Ascending aorta (tissue), 2 donors: ENCODE measurements around the gene SYTL1. TPM values are rescaled to one million over a fixed set of nuclear protein-coding genes. Genes with fewer than 3 reads are reported as not detected.
"Not testable (repeated sequence)": the region's sequence is repeated elsewhere in the genome, so short reads cannot be mapped to it uniquely, and the experiment has no call there.

Experiments used
- DNase-seq, 2 donors: peaks; one replicate each; pipeline ENCODE4 v3.0.0-alpha.2; 2019; ENCODE audit warnings: low spot score in 2 of 2
- H3K27ac ChIP-seq, 2 donors: fragments of 200-600 bp; sonication (generic); one replicate each; pipeline ENCODE4 v1.5.1; 2016 to 2017; ENCODE audit warnings: mild to moderate bottlenecking in 1 of 2
- H3K27me3 ChIP-seq: fragments of 200-600 bp; sonication (generic); one replicate; pipeline ENCODE4 v1.5.1; 2017
- H3K36me3 ChIP-seq, 2 donors: fragments of 200-600 bp; sonication (generic); one replicate each; pipeline ENCODE4 v1.5.1; 2016
- H3K4me1 ChIP-seq, 2 donors: fragments of 200-600 bp; sonication (generic); one replicate each; pipeline ENCODE4 v1.5.1; 2016 to 2017; ENCODE audit warnings: mild to moderate bottlenecking in 1 of 2
- H3K4me3 ChIP-seq, 2 donors: fragments of 200-600 bp; sonication (generic); one replicate each; pipeline ENCODE4 v1.5.1; 2016 to 2017; ENCODE audit warnings: mild to moderate bottlenecking in 1 of 2
- H3K9me3 ChIP-seq, 2 donors: fragments of 200-600 bp; sonication (generic); one replicate each; pipeline ENCODE4 v1.5.1; 2016
- CTCF ChIP-seq, 3 experiments: fragments of 200-600 bp in 2 of 3; fragments of 450-650 bp in 1 of 3; sonication (generic) in 2 of 3; IDR thresholded peaks; one replicate each; pipeline ENCODE4 v1.5.1; 2016 to 2019; ENCODE audit warnings: antibody characterized with exemption in 3 of 3, mild to moderate bottlenecking in 1 of 3, moderate library complexity in 1 of 3
- intact Hi-C: fragments of 100-400 bp; cut with DNase I; formaldehyde crosslinking; loops from one replicate; pipeline ENCODE4 v1.15.1; 2023
- total RNA-seq: library from RNA; depleted of rRNA; stranded (reverse); fragments of >200 nt; gene quantifications from one replicate; pipeline ENCODE4 v1.1.0, GENCODE V29; 2016

SYTL1 gene
- total RNA-seq, 1 donor from 2014 or later: 0.21 TPM

- Histone ChIP-seq H3K9me3 (no peaks in the 10 kb centered on the region), H3K27ac (no peak overlapping the region), H3K27me3 (no peaks in the 10 kb centered on the region), H3K4me1 (no peaks in the 10 kb centered on the region), H3K4me3 (no peak overlapping the region), H3K36me3 (no peaks in the 10 kb centered on the region)
- intact Hi-C loops: loop anchor here (5.0 kb wide), 1 partner anchor 39 kb away; the partner anchor contains the start of gene SYTL1
- TF ChIP-seq CTCF (IDR thresholded peaks at IDR 0.05): no peak
- no peak for DNase-seq
Observed at GRCh38 chr1:27380766-27381733, 39.2 kb downstream of the SYTL1 start.

GRCh38 chr1:27381969-27382762, 40.3 kb downstream of the SYTL1 start:
- H3K4me1 ChIP-seq: no peaks in the 10 kb centered on the region
- no peak for DNase-seq
- H3K27me3 ChIP-seq: no peaks in the 10 kb centered on the region
- no peaks in the 10 kb centered on the region for H3K36me3 ChIP-seq
- intact Hi-C loops: loop anchor here (5.0 kb wide), 1 partner anchor 40 kb away; the partner anchor contains the start of gene SYTL1
- no peaks in the 10 kb centered on the region for H3K9me3 ChIP-seq
- H3K27ac ChIP-seq: no peak overlapping the region
- H3K4me3 ChIP-seq: no peak overlapping the region
- TF ChIP-seq CTCF (IDR thresholded peaks at IDR 0.05): no peak

- Histone ChIP-seq H3K27me3 (no peaks in the 10 kb centered on the region), H3K27ac (no peak within 1 kb of the TSS), H3K4me3 (no peak within 1 kb of the TSS), H3K36me3 (no peaks in the 10 kb centered on the region), H3K9me3 (no peaks in the 10 kb centered on the region), H3K4me1 (no peaks in the 10 kb centered on the region)
- TF ChIP-seq CTCF (IDR thresholded peaks at IDR 0.05): no peak
- intact Hi-C loops: loop anchor here (5.0 kb wide), 1 partner anchor 41 kb away; the partner anchor contains the start of gene SYTL1
- no peak for DNase-seq
Observed at GRCh38 chr1:27383039-27383605, 41.3 kb downstream of the SYTL1 start, which contains the start of gene CD164L2. CD164L2 (minus strand) TSS chr1:27383333; CDS start chr1:27383239, 94 bp downstream.

GRCh38 chr1:27383661-27384060, 41.8 kb downstream of the SYTL1 start:
- Histone ChIP-seq H3K36me3 (no peaks in the 10 kb centered on the region), H3K4me3 (no peak overlapping the region), H3K9me3 (no peaks in the 10 kb centered on the region), H3K27me3 (no peaks in the 10 kb centered on the region), H3K27ac (no peak overlapping the region), H3K4me1 (no peaks in the 10 kb centered on the region)
- DNase-seq: no peak
- no peak for TF ChIP-seq CTCF (IDR thresholded peaks at IDR 0.05)
- intact Hi-C loops: loop anchor here (5.0 kb wide), 1 partner anchor 41 kb away; the partner anchor contains the start of gene SYTL1

- intact Hi-C loops: loop anchor here (5.0 kb wide), 1 partner anchor 42 kb away; the partner anchor contains the start of gene SYTL1
- not testable (repeated sequence) for DNase-seq, H3K27ac ChIP-seq
Observed at GRCh38 chr1:27384797-27385196, 43.0 kb downstream of the SYTL1 start.

More at GRCh38 chr1:27384797-27385196, 43.0 kb downstream of the SYTL1 start:
- not testable (repeated sequence) for H3K4me3 ChIP-seq, H3K4me1 ChIP-seq, H3K36me3 ChIP-seq, H3K9me3 ChIP-seq, H3K27me3 ChIP-seq
